ENCODE data around the gene COL28A1.
"Not testable (repeated sequence)": the region's sequence is repeated elsewhere in the genome, so short reads cannot be mapped to it uniquely, and the experiment has no call there.

The COL28A1 gene

DNA sequence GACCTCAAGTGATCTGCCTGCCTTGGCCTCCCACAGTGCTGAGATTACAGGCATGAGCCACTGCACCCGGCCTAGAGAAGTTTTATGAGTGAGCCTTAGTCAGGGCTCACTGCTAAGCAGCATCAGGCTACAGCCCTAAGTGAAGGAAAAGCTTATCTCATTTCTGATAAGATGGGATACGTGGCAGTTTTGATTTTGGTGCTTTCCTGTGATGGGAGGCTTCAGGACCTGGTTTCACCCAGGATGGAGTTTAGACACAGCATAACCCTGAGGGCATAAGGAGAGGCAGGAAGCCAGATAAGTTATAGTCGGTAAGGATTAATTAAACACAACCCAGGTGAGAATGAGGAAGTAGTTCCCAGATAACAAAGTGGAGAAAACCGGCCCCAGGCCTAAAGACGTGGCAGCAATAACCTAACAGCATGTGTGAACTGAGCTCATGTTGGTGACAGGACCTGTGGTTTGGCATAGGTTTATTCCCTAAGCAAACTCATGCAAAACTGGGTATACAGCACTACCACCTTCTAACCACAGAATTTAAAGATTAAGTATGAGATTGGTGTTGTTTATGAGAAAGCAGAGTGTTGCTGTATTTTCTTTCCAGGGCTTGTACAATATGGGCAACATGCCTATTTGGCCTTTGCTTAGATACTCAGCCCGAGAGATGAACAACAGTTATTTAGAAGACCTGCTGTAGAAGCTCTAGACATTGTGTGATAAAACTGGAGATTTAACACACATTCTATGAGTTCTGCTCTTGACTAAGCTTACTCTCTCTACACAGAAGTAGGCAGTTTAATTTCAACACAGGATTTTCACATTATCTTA lies 119.4 kb downstream of the COL28A1 start:
- TF ChIP-seq, protein P1, sequence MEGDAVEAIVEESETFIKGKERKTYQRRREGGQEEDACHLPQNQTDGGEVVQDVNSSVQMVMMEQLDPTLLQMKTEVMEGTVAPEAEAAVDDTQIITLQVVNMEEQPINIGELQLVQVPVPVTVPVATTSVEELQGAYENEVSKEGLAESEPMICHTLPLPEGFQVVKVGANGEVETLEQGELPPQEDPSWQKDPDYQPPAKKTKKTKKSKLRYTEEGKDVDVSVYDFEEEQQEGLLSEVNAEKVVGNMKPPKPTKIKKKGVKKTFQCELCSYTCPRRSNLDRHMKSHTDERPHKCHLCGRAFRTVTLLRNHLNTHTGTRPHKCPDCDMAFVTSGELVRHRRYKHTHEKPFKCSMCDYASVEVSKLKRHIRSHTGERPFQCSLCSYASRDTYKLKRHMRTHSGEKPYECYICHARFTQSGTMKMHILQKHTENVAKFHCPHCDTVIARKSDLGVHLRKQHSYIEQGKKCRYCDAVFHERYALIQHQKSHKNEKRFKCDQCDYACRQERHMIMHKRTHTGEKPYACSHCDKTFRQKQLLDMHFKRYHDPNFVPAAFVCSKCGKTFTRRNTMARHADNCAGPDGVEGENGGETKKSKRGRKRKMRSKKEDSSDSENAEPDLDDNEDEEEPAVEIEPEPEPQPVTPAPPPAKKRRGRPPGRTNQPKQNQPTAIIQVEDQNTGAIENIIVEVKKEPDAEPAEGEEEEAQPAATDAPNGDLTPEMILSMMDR (IDR thresholded peaks at IDR 0.05; ENCODE audit: insufficient read depth, low read depth, low read length, missing control alignments) = no peak
- H3K4me3 ChIP-seq (ENCODE audit: low read depth, low read length) = no peak overlapping the region
- DNase-seq (ENCODE audit: low read depth) = peak; percentile 30

DNA sequence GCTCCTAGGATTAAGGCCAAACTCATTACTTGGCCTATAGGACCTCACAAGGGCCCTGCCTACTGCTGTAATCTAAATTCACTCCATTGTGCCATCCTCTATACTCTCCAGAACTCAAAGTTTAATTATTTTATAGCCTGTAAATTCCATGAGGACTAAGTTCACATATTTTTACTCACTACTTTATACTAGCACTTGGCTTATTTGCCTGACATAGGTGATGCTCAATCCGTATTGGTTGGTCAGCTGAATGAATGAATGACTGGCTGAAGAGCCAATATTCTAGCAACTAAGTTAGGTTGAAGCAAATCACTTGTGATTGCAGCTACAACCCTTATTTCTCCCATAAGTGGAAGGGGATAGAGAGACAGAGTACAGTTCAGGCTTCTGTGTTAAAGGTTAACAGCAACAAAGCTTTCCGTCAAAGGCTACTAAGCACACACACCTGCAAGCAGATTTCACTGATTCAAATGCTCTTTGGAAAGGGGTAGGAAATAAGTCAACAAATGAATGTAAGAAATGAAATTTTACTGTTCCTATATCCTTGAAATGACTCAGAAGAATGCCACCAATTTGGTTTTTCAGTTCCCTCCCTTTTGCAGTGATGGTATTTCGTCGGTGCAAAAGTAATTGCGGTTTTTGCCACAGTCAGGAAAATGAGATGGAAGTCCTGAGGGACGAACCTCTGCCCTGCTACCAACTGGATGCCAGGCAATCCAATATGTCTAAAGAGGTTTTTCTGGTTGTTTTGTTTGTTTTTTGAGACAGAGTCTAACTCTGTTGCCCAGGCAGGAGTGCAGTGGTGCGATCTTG lies 120.7 kb downstream of the COL28A1 start:
- TF ChIP-seq, protein P1 (IDR thresholded peaks at IDR 0.05; ENCODE audit: insufficient read depth, low read depth, low read length, missing control alignments) = no peak
- H3K4me3 ChIP-seq (ENCODE audit: low read depth, low read length) = no peak overlapping the region
- DNase-seq (ENCODE audit: low read depth) = no peak

DNA sequence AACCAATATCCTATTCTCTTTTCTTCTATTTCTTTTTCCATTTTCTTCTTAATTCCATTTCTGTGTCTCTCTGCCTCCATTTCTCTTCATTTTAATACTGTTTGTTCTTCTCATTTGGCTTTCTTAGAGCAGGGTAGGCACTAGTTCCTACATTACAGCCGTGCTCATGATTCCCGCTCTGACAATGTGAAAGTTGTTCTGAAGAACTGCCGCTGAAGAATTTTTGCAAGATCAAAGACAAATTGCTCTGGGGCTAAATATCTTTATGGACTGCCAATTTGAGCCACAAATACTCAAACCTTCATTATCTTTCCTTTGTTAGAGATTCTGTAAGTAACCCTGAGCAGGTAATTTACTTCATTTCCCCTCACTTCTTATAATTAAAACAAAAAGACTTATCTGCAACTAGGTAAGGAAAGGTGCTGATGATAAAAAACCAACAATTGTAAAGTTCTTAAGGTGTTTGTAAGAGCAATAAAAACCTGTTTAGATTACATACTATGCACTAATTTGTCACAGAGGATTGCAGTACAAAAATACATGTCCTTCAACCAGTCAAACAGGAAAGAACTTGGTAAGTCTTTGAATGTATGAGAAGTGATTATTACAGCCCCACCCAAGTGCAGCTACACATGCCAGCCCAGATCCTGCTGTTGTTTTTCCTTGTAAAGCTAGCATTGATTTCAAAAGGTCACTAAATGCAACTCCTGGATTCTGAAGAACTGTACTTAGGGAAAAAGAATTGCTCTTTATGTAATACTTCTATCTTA lies 127.5 kb downstream of the COL28A1 start:
- H3K4me3 ChIP-seq (ENCODE audit: low read depth, low read length) = no peak overlapping the region
- TF ChIP-seq, protein P1 (IDR thresholded peaks at IDR 0.05; ENCODE audit: insufficient read depth, low read depth, low read length, missing control alignments) = no peak
- DNase-seq (ENCODE audit: low read depth) = no peak

DNA sequence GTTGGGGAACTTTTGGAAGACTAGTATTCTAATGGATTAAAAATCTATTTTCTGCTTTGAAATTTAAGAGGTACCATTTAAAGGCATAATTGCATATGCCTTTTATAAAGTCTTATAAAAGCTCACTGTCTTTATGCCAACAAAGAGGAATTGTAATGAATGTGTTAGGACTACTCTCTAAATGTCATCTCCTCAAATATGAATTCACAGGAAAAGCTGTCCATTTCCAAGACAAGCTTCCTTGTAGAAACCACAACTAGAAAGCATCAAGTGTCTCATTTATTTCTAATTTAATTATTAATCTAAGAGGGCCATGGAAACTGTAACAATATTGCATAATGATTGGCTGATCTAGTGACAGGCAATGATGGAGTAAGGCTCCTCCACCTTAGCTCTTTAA lies 130.2 kb downstream of the COL28A1 start:
- TF ChIP-seq, protein P1 (IDR thresholded peaks at IDR 0.05; ENCODE audit: insufficient read depth, low read depth, low read length, missing control alignments) = no peak
- no peak overlapping the region for H3K4me3 ChIP-seq (ENCODE audit: low read depth, low read length)
- no peak for DNase-seq (ENCODE audit: low read depth)

DNA sequence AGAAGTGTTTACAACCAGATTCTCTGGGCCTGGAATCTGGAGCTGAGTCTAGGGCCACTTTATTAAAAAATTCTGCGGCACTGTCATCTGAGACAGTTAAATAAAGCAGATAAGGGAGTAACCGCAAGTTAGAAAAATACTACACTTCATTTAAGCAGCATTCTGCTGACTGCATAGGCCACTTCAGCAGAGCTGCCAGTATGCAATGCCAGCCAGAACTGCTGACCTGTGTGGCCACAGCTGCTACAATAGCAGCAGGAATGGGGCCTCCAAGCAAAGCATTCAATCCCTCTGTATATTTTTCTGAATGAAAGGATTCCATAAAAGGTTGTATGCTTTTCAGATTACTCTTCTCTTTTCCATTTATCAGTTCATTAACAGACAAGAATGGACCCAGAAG lies 136.0 kb downstream of the COL28A1 start:
- TF ChIP-seq, protein P1 (IDR thresholded peaks at IDR 0.05; ENCODE audit: insufficient read depth, low read depth, low read length, missing control alignments) = no peak
- no peak for DNase-seq (ENCODE audit: low read depth)
- no peak overlapping the region for H3K4me3 ChIP-seq (ENCODE audit: low read depth, low read length)

DNA sequence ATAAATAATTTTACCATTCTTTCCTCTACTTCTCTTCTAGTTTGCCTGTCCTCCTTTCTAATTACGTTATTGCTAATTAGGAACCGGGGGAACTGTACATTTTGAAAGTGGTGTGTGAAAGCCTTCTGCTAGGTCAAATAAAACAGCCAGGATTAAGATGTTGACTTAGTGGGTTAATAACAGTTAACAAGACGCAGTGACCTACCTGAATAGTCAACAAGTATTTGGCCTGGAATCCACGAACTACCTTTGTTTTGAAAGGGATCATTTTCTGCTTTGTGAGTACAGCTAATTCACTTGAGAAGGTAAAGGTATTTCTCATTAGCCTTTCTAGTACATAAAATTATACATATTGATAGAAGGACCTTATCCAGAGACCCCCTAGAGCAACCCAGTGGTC lies 139.9 kb downstream of the COL28A1 start:
- TF ChIP-seq, protein P1 (IDR thresholded peaks at IDR 0.05; ENCODE audit: insufficient read depth, low read depth, low read length, missing control alignments) = no peak
- no peak for DNase-seq (ENCODE audit: low read depth)
- no peak overlapping the region for H3K4me3 ChIP-seq (ENCODE audit: low read depth, low read length)

DNA sequence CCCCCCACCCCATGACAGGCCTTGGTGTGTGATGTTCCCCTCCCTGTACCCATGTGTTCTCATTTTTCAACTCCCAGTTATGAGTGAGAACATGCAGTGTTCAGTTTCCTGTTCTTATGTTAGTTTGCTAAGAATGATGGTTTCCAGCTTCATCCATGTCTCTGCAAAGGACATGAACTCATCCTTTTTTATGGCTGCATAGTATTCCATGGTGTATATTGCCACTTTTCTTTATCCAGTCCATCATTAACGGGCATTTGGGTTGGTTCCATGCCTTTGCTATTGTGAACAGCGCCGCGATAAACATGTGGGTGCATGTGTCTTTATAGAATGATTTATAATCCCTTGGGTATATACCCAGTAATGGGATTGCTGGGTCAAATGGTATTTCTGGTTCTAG lies 147.5 kb downstream of the COL28A1 start:
- not testable (repeated sequence) for DNase-seq (ENCODE audit: low read depth); H3K4me3 ChIP-seq (ENCODE audit: low read depth, low read length)
